Chondrocyte (in vitro differentiated cells): ENCODE results near the gene FRA10AC1. TPM values are rescaled to one million over a fixed set of nuclear protein-coding genes. Genes with fewer than 3 reads are reported as not detected.

ENCODE experiments used
- DNase-seq: peaks from one replicate; pipeline ENCODE4 v3.0.0; 2021; ENCODE audit warnings: mixed read lengths, low spot score
- H3K27ac Mint-ChIP-seq: one replicate; pipeline ENCODE4 v1.8.0; 2021; ENCODE audit warnings: mild to moderate bottlenecking, moderate library complexity, mixed read lengths; ENCODE audit not compliant: unreplicated experiment
- H3K27me3 Mint-ChIP-seq: 2 replicates; pipeline ENCODE4 v1.8.0; 2021; ENCODE audit warnings: low read depth, mixed read lengths
- H3K36me3 Mint-ChIP-seq: 2 replicates; pipeline ENCODE4 v1.8.0; 2021; ENCODE audit warnings: low read depth, mixed read lengths
- H3K4me1 Mint-ChIP-seq: 2 replicates; pipeline ENCODE4 v1.8.0; 2021; ENCODE audit warnings: low read depth, mild to moderate bottlenecking, mixed read lengths
- H3K4me3 Mint-ChIP-seq: one replicate; pipeline ENCODE4 v1.8.0; 2021; ENCODE audit warnings: mild to moderate bottlenecking, moderate library complexity, mixed read lengths; ENCODE audit not compliant: unreplicated experiment
- H3K9me3 Mint-ChIP-seq: 2 replicates; pipeline ENCODE4 v1.8.0; 2021; ENCODE audit warnings: low read depth, mixed read lengths
- CTCF ChIP-seq: fragments of 200-600 bp; sonication (generic); IDR thresholded peaks from 2 replicates; pipeline ENCODE4 v1.5.0; 2021; ENCODE audit warnings: antibody characterized with exemption, mild to moderate bottlenecking, moderate library complexity
- total RNA-seq: library from RNA; stranded (reverse); gene quantifications from 3 replicates; pipeline ENCODE4 v1.2.1, GENCODE V29; 2021

The FRA10AC1 gene
- total RNA-seq, 1 donor from 2014 or later: 13.2 TPM

GRCh38 chr10:93712593-93712992 lies 10.2 kb upstream of the FRA10AC1 start:
- Mint-ChIP-seq H3K27me3 (no peaks in the 10 kb centered on the region), H3K4me3 (no peak overlapping the region), H3K9me3 (peaks cover 4% of the 10 kb centered on the region), H3K36me3 (no peaks in the 10 kb centered on the region), H3K27ac (no peak overlapping the region), H3K4me1 (peaks cover 4% of the 10 kb centered on the region)
- no peak for TF ChIP-seq CTCF
- no peak for DNase-seq

- no peak for DNase-seq
- no peak overlapping the region for H3K27ac Mint-ChIP-seq
- no peaks in the 10 kb centered on the region for H3K36me3 Mint-ChIP-seq
- no peak overlapping the region for H3K4me3 Mint-ChIP-seq
- TF ChIP-seq CTCF: no peak
- H3K9me3 Mint-ChIP-seq: peaks cover 4% of the 10 kb centered on the region
- H3K4me1 Mint-ChIP-seq: peaks cover 4% of the 10 kb centered on the region
- H3K27me3 Mint-ChIP-seq: no peaks in the 10 kb centered on the region
These were observed 9.5 kb upstream of the FRA10AC1 start for GRCh38 chr10:93711891-93712290.

GRCh38 chr10:93710333-93710909 lies 8.0 kb upstream of the FRA10AC1 start:
- Mint-ChIP-seq H3K27me3 (no peaks in the 10 kb centered on the region), H3K4me3 (no peak overlapping the region), H3K27ac (no peak overlapping the region), H3K4me1 (peaks cover 4% of the 10 kb centered on the region), H3K36me3 (no peaks in the 10 kb centered on the region), H3K9me3 (peaks cover 4% of the 10 kb centered on the region)
- no peak for DNase-seq
- TF ChIP-seq CTCF: no peak

- Mint-ChIP-seq H3K27me3 (no peaks in the 10 kb centered on the region), H3K27ac (no peak overlapping the region), H3K4me1 (peaks cover 4% of the 10 kb centered on the region), H3K4me3 (no peak overlapping the region), H3K9me3 (peaks cover under 1% of the 10 kb centered on the region), H3K36me3 (no peaks in the 10 kb centered on the region)
- TF ChIP-seq CTCF: no peak
- no peak for DNase-seq
These were observed 5.2 kb upstream of the FRA10AC1 start for GRCh38 chr10:93707623-93708022.

- Mint-ChIP-seq H3K27ac (no peak overlapping the region), H3K9me3 (no peaks in the 10 kb centered on the region), H3K27me3 (no peaks in the 10 kb centered on the region), H3K4me1 (no peaks in the 10 kb centered on the region), H3K4me3 (no peak overlapping the region), H3K36me3 (no peaks in the 10 kb centered on the region)
- DNase-seq: no peak
- no peak for TF ChIP-seq CTCF
These were observed 2.1 kb upstream of the FRA10AC1 start for GRCh38 chr10:93704451-93704850.
